ENCODE measurements around the gene RIMKLA. TPM values are rescaled to one million over a fixed set of nuclear protein-coding genes. Genes with fewer than 3 reads are reported as not detected.

RIMKLA gene
- total and polyA plus RNA-seq, 4 donors = 0.71 to 8.9 (median 1.4) TPM

- no peaks in the 10 kb centered on the region for H3K36me3 ChIP-seq (ENCODE audit: control insufficient read depth in 4 of 4, insufficient read depth in 4 of 4, low read length in 4 of 4)
- ATAC-seq (ENCODE audit: insufficient read depth, low FRiP score) (no peak), DNase-seq (no peak)
- H3K27me3 ChIP-seq (ENCODE audit: control insufficient read depth in 3 of 3, insufficient read depth in 3 of 3, low read length in 2 of 3) = no peaks in the 10 kb centered on the region
- no peak overlapping the region for H3K9ac ChIP-seq (ENCODE audit: insufficient read depth in 1 of 2, low read length in 2 of 2)
- TF ChIP-seq, protein P1, sequence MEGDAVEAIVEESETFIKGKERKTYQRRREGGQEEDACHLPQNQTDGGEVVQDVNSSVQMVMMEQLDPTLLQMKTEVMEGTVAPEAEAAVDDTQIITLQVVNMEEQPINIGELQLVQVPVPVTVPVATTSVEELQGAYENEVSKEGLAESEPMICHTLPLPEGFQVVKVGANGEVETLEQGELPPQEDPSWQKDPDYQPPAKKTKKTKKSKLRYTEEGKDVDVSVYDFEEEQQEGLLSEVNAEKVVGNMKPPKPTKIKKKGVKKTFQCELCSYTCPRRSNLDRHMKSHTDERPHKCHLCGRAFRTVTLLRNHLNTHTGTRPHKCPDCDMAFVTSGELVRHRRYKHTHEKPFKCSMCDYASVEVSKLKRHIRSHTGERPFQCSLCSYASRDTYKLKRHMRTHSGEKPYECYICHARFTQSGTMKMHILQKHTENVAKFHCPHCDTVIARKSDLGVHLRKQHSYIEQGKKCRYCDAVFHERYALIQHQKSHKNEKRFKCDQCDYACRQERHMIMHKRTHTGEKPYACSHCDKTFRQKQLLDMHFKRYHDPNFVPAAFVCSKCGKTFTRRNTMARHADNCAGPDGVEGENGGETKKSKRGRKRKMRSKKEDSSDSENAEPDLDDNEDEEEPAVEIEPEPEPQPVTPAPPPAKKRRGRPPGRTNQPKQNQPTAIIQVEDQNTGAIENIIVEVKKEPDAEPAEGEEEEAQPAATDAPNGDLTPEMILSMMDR (IDR thresholded peaks at IDR 0.05; ENCODE audit: control extremely low read depth, extremely low read depth) = no peak
- no peaks in the 10 kb centered on the region for H3K4me1 ChIP-seq (ENCODE audit: control insufficient read depth in 5 of 5, insufficient read depth in 5 of 5, low read length in 5 of 5)
- no peak overlapping the region for H3K27ac ChIP-seq (ENCODE audit: low read depth in 1 of 2, low read length in 1 of 2)
- no peaks in the 10 kb centered on the region for H3K9me3 ChIP-seq (ENCODE audit: control insufficient read depth in 4 of 4, insufficient read depth in 3 of 4, low read length in 3 of 4)
- WGBS, 2 donors = 93 to 96% methylated on average over 4 of the region's 4 CpGs
- no peak overlapping the region for H3K4me3 ChIP-seq
These were observed 52.1 kb downstream of the RIMKLA start for GRCh38 chr1:42432714-42433113.

- 94 to 95% methylated on average over 6 of the region's 6 CpGs for WGBS, 2 donors
- H3K27ac ChIP-seq (ENCODE audit: low read depth in 1 of 2, low read length in 1 of 2) = no peak overlapping the region
- H3K36me3 ChIP-seq (ENCODE audit: control insufficient read depth in 4 of 4, insufficient read depth in 4 of 4, low read length in 4 of 4) = no peaks in the 10 kb centered on the region
- ATAC-seq (ENCODE audit: insufficient read depth, low FRiP score) = no peak
- TF ChIP-seq, protein P1 (IDR thresholded peaks at IDR 0.05; ENCODE audit: control extremely low read depth, extremely low read depth) = no peak
- no peak for DNase-seq
- H3K9me3 ChIP-seq (ENCODE audit: control insufficient read depth in 4 of 4, insufficient read depth in 3 of 4, low read length in 3 of 4) = no peaks in the 10 kb centered on the region
- no peak overlapping the region for H3K9ac ChIP-seq (ENCODE audit: insufficient read depth in 1 of 2, low read length in 2 of 2)
- no peaks in the 10 kb centered on the region for H3K27me3 ChIP-seq (ENCODE audit: control insufficient read depth in 3 of 3, insufficient read depth in 3 of 3, low read length in 2 of 3)
- H3K4me3 ChIP-seq = no peak overlapping the region
- no peaks in the 10 kb centered on the region for H3K4me1 ChIP-seq (ENCODE audit: control insufficient read depth in 5 of 5, insufficient read depth in 5 of 5, low read length in 5 of 5)
These were observed 52.8 kb downstream of the RIMKLA start for GRCh38 chr1:42433369-42433768.

- Histone ChIP-seq H3K27me3 (ENCODE audit: control insufficient read depth in 3 of 3, insufficient read depth in 3 of 3, low read length in 2 of 3) (no peaks in the 10 kb centered on the region), H3K27ac (ENCODE audit: low read depth in 1 of 2, low read length in 1 of 2) (no peak overlapping the region), H3K9me3 (ENCODE audit: control insufficient read depth in 4 of 4, insufficient read depth in 3 of 4, low read length in 3 of 4) (no peaks in the 10 kb centered on the region), H3K4me1 (ENCODE audit: control insufficient read depth in 5 of 5, insufficient read depth in 5 of 5, low read length in 5 of 5) (no peaks in the 10 kb centered on the region), H3K36me3 (ENCODE audit: control insufficient read depth in 4 of 4, insufficient read depth in 4 of 4, low read length in 4 of 4) (no peaks in the 10 kb centered on the region), H3K4me3 (no peak overlapping the region), H3K9ac (ENCODE audit: insufficient read depth in 1 of 2, low read length in 2 of 2) (no peak overlapping the region)
- ATAC-seq (ENCODE audit: insufficient read depth, low FRiP score) (no peak), DNase-seq (no peak)
- TF ChIP-seq, protein P1 (IDR thresholded peaks at IDR 0.05; ENCODE audit: control extremely low read depth, extremely low read depth) = no peak
- WGBS, 2 donors = 97 to 99% methylated on average over 4 of the region's 4 CpGs
These were observed 53.7 kb downstream of the RIMKLA start for GRCh38 chr1:42434340-42434739.

DNA sequence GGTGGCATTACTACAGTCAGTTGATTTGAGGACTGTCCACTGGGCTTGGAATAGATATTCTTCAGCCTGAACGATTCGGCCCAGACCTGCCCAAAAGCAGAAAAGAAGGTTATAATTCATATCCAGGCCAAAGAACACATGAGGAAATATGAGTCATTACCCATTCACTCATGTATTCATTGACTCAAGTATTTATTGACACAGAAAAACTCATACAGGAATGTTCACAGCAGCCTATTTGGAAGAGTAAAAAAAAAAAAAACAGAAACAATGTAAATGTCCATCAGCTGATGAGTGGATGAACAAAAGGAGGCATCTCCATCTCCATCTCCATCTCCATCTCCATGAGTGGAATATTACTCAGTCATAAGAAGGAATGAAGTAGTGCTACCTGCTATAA is 59.3 kb downstream of the RIMKLA start:
- Histone ChIP-seq H3K36me3 (ENCODE audit: control insufficient read depth in 4 of 4, insufficient read depth in 4 of 4, low read length in 4 of 4) (no peaks in the 10 kb centered on the region), H3K4me3 (no peak overlapping the region), H3K9ac (ENCODE audit: insufficient read depth in 1 of 2, low read length in 2 of 2) (no peak overlapping the region), H3K27me3 (ENCODE audit: control insufficient read depth in 3 of 3, insufficient read depth in 3 of 3, low read length in 2 of 3) (no peaks in the 10 kb centered on the region), H3K27ac (ENCODE audit: low read depth in 1 of 2, low read length in 1 of 2) (no peak overlapping the region), H3K4me1 (ENCODE audit: control insufficient read depth in 5 of 5, insufficient read depth in 5 of 5, low read length in 5 of 5) (no peaks in the 10 kb centered on the region), H3K9me3 (ENCODE audit: control insufficient read depth in 4 of 4, insufficient read depth in 3 of 4, low read length in 3 of 4) (no peaks in the 10 kb centered on the region)
- 57 to 85% methylated on average over 2 of the region's 2 CpGs for WGBS, 2 donors
- TF ChIP-seq, protein P1 (IDR thresholded peaks at IDR 0.05; ENCODE audit: control extremely low read depth, extremely low read depth) = no peak
- DNase-seq = no peak
- ATAC-seq (ENCODE audit: insufficient read depth, low FRiP score) = peak; percentile 34

All from lung (tissue), 12 donors.